ENCODE results near the gene MAPKBP1. TPM values are rescaled to one million over a fixed set of nuclear protein-coding genes. Genes with fewer than 3 reads are reported as not detected.

MAPKBP1 gene
- total and polyA plus RNA-seq, 9 of the 15 experiments (the other 6 are each of a cell fraction or from before 2014, with no cell fraction given), result 0.15 to 9.5 (median 4.5) TPM

DNA sequence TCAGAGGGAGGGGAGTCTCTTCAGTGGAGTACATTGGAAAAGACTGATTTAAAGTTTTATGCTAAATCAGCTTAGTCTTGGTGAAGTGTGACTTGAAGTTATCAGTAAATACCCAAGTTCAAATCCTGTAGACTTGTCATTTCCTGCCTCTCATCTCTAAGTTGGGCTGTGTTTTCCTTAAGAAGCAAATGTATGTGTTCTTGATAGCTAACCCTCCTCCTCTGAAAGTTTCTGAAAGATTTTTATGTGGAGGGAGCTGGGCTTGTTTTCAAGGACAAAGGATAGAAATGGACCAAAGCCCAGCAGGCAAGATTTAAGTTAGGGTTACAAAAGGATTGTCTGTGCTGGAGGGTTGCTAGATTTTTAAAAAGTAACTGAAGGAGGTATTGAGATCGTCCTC is 4.2 kb downstream of the MAPKBP1 start (continued):
- no peak for TF ChIP-seq CEBPZ (IDR thresholded peaks at IDR 0.05; ENCODE audit: borderline replicate concordance, low read depth, low read length)
- TF ChIP-seq BCL6 (CRISPR knock-in tag; IDR thresholded peaks at IDR 0.05), result no peak

- Histone ChIP-seq H2AFZ (ENCODE audit: low read depth, low read length) (no peak overlapping the region), H3K4me2 (ENCODE audit: insufficient read depth, low read length) (no peak overlapping the region), H3K9me1 (ENCODE audit: control insufficient read depth, insufficient read depth, low read length) (no peaks in the 10 kb centered on the region), H3K4me1 (replicated peaks in 1 of 2; ENCODE audit: control insufficient read depth in 2 of 2, insufficient read depth in 2 of 2, low read length in 2 of 2) (peaks cover 11 to 25% of the 10 kb centered on the region in 2 experiments), H3K36me3 (ENCODE audit: control insufficient read depth, insufficient read depth, low read length) (no peaks in the 10 kb centered on the region), H3K27me3 (ENCODE audit: control insufficient read depth in 2 of 2, insufficient read depth in 2 of 2, low read length in 2 of 2) (no peaks in the 10 kb centered on the region; a peak in 1 of 5 replicates), H3K9me3 (replicated peaks; ENCODE audit: control insufficient read depth, insufficient read depth, low read depth, low read length) (no peaks in the 10 kb centered on the region), H3K4me3 (no peak overlapping the region), H3K79me2 (ENCODE audit: control insufficient read depth, insufficient read depth, low read length) (peaks cover 9% of the 10 kb centered on the region), H4K20me1 (replicated peaks; ENCODE audit: control insufficient read depth, insufficient read depth, low read length) (no peaks in the 10 kb centered on the region; the same call in 1 of the 2 replicates), H3K9ac (ENCODE audit: insufficient read depth in 1 of 2, low read depth in 2 of 2, low read length in 2 of 2) (no peak overlapping the region), H3K27ac (ENCODE audit: extremely low read depth, low read depth, low read length) (no peak overlapping the region)
- CTCF ChIA-PET (ENCODE audit: low intra/inter-chr PET ratio), result no interaction called here
- intact Hi-C loops (cut with micrococcal nuclease) (no loop called here), in situ Hi-C loops (cut with MboI) (no loop called here)
- BruUV-seq (replicated peaks), result no TSS peak
- ATAC-seq (no peak), DNase-seq (ENCODE audit: extremely low read depth in 1 of 4, low spot score in 3 of 4) (no peak), FAIRE-seq (no peak)
- no peak for TF ChIP-seq PHTF2 (CRISPR knock-in tag; IDR thresholded peaks at IDR 0.05)
- TF ChIP-seq ZNF79 (CRISPR knock-in tag; IDR thresholded peaks at IDR 0.05; ENCODE audit: low read depth), result no peak
- TF ChIP-seq YBX1 (IDR thresholded peaks at IDR 0.05), result no peak
- peak; percentile 42; the same call in 1 of the 2 replicates for TF ChIP-seq MEF2A (IDR thresholded peaks at IDR 0.05; ENCODE audit: control insufficient read depth, low read depth, low read length)
- WGBS (ENCODE audit: insufficient coverage, low coverage, missing lambda C conversion rate), result 70% methylated on average over 4 of the region's 4 CpGs
- POLR2A ChIA-PET, result interaction anchor here (1.6 kb wide), 1 partner anchor 12 kb away, joined by 6 read pairs; no protein-coding TSS in a partner anchor
These were observed 5.4 kb downstream of the MAPKBP1 start for GRCh38 chr15:41779662-41780157.

Data from K562 (cell line).